Measurements from ENCODE around the gene RBKS.

DNA sequence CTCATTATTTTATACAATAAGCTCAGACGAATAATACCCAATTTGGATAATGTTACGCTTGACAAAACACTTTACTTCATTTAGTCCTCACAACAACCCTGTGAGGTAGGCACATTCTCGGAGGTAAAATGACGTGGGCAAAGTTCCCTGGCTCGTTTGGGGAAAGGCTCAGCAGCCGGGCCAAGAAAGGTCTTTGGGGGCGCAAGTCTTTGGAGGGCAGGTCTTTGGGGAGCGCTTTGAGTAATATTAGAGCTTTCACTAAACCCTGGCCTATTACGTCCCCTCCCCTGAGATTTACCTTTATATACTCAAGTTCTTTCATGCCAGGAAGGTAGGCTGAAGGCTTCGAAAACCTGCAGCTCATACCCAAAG is 427 bp downstream of the RBKS start:
- TF ChIP-seq, protein P1, sequence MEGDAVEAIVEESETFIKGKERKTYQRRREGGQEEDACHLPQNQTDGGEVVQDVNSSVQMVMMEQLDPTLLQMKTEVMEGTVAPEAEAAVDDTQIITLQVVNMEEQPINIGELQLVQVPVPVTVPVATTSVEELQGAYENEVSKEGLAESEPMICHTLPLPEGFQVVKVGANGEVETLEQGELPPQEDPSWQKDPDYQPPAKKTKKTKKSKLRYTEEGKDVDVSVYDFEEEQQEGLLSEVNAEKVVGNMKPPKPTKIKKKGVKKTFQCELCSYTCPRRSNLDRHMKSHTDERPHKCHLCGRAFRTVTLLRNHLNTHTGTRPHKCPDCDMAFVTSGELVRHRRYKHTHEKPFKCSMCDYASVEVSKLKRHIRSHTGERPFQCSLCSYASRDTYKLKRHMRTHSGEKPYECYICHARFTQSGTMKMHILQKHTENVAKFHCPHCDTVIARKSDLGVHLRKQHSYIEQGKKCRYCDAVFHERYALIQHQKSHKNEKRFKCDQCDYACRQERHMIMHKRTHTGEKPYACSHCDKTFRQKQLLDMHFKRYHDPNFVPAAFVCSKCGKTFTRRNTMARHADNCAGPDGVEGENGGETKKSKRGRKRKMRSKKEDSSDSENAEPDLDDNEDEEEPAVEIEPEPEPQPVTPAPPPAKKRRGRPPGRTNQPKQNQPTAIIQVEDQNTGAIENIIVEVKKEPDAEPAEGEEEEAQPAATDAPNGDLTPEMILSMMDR (conservative IDR thresholded peaks at IDR 0.05), result no peak
- no peak for TF ChIP-seq ZFX (IDR thresholded peaks at IDR 0.05)
